Smooth muscle cell (in vitro differentiated cells): Measurements from ENCODE around the gene RAB6C. TPM values are rescaled to one million over a fixed set of nuclear protein-coding genes. Genes with fewer than 3 reads are reported as not detected.
"Not testable (repeated sequence)": the region's sequence is repeated elsewhere in the genome, so short reads cannot be mapped to it uniquely, and the experiment has no call there.

Experiments
- DNase-seq: peaks from one replicate; lab custom pipeline; 2025; ENCODE audit not compliant: unreplicated experiment; lab: John Stamatoyannopoulos, UW
- H2AFZ ChIP-seq: fragments of 200-600 bp; sonication (generic); 2 replicates; pipeline ENCODE4 v1.6.0; 2016; ENCODE audit warnings: antibody characterized with exemption, low read depth, mild to moderate bottlenecking
- H3F3A ChIP-seq: fragments of 200-600 bp; sonication (generic); 2 replicates; pipeline ENCODE4 v1.6.0; 2017; ENCODE audit warnings: antibody characterized with exemption, low read depth
- H3K27ac ChIP-seq: fragments of 200-600 bp; sonication (generic); 2 replicates; pipeline ENCODE4 v1.5.1; 2016; ENCODE audit warnings: low read depth, mild to moderate bottlenecking
- H3K27me3 ChIP-seq: fragments of 200-600 bp; sonication (generic); 2 replicates; pipeline ENCODE4 v1.6.1; 2016; ENCODE audit warnings: low read depth, mild to moderate bottlenecking
- H3K36me3 ChIP-seq: fragments of 200-600 bp; sonication (generic); 2 replicates; pipeline ENCODE4 v1.5.1; 2016; ENCODE audit warnings: low read depth
- H3K4me1 ChIP-seq: fragments of 200-600 bp; sonication (generic); 2 replicates; pipeline ENCODE4 v1.5.1; 2016; ENCODE audit warnings: low read depth
- H3K4me2 ChIP-seq: fragments of 200-600 bp; sonication (generic); 2 replicates; pipeline ENCODE4 v1.6.0; 2016; ENCODE audit warnings: mild to moderate bottlenecking
- H3K4me3 ChIP-seq: fragments of 200-600 bp; sonication (generic); 2 replicates; pipeline ENCODE4 v1.5.1; 2016; ENCODE audit warnings: mild to moderate bottlenecking
- H3K79me2 ChIP-seq: fragments of 200-600 bp; sonication (generic); 2 replicates; pipeline ENCODE4 v1.6.0; 2016; ENCODE audit warnings: low read depth, mild to moderate bottlenecking
- H3K9ac ChIP-seq: fragments of 200-600 bp; sonication (generic); 2 replicates; pipeline ENCODE4 v1.6.0; 2016; ENCODE audit warnings: low read depth
- H3K9me3 ChIP-seq: fragments of 200-600 bp; sonication (generic); replicated peaks from 2 replicates; pipeline ENCODE4 v1.5.1; 2016; ENCODE audit warnings: low read depth
- H4K20me1 ChIP-seq: fragments of 200-600 bp; sonication (generic); 2 replicates; pipeline ENCODE4 v1.6.0; 2016; ENCODE audit warnings: low read depth
- CTCF ChIP-seq: fragments of 200-600 bp; sonication (generic); IDR thresholded peaks from 2 replicates; pipeline ENCODE4 v1.5.1; 2017; ENCODE audit warnings: borderline replicate concordance, mild to moderate bottlenecking, antibody characterized with exemption; ENCODE audit not compliant: insufficient read depth, poor library complexity, severe bottlenecking
- WGBS: methylation state at CpG from one replicate; pipeline ENCODE4 v1.1.7; 2016; ENCODE audit warnings: low lambda C conversion rate; 5-methylcytosine and 5-hydroxymethylcytosine counted together
- polyA plus RNA-seq: library from polyadenylated mRNA; unstranded; fragments of >200 nt; fragmentation: Nextera tagmentation; extraction: Ambion mirVana; gene quantifications from 2 replicates; pipeline ENCODE4 v1.2.1, GENCODE V29; 2016
- total RNA-seq: library from RNA; depleted of rRNA; stranded (reverse); fragments of >200 nt; gene quantifications from 2 replicates; pipeline ENCODE4 v1.2.3, GENCODE V29; 2014

The RAB6C gene
- total RNA-seq = 0.54 TPM in 1 of 2 replicates, not detected in the other
- polyA plus RNA-seq = not detected in 2 replicates

GRCh38 chr2:129979629-129980155, at the start of gene RAB6C:
Gene RAB6C, plus strand, starts transcription at chr2:129979666. Its CDS starts 450 bp downstream, at chr2:129980116.
- DNase-seq, H3K27ac ChIP-seq: not testable (repeated sequence)
- 1% methylated on average over 45 of the region's 54 CpGs for WGBS

GRCh38 chr2:129930451-129930850, 49.0 kb upstream of the RAB6C start:
- H3K27ac ChIP-seq = no peak overlapping the region
- no peak overlapping the region for H3K9ac ChIP-seq
- no peak overlapping the region for H2AFZ ChIP-seq
- DNase-seq = no peak
- H3F3A ChIP-seq = no peaks in the 10 kb centered on the region
- no peak overlapping the region for H3K4me3 ChIP-seq
- H3K9me3 ChIP-seq = no peaks in the 10 kb centered on the region
- no peaks in the 10 kb centered on the region for H3K36me3 ChIP-seq
- no peaks in the 10 kb centered on the region for H3K27me3 ChIP-seq
- WGBS = 58% methylated on average over 6 of the region's 6 CpGs
- no peaks in the 10 kb centered on the region for H3K4me1 ChIP-seq
- no peak overlapping the region for H3K4me2 ChIP-seq
- no peaks in the 10 kb centered on the region for H4K20me1 ChIP-seq
- H3K79me2 ChIP-seq = no peaks in the 10 kb centered on the region
- TF ChIP-seq CTCF = no peak

More at GRCh38 chr2:129979629-129980155, at the start of gene RAB6C:
- H3K9me3 ChIP-seq, H3K36me3 ChIP-seq, H3F3A ChIP-seq, H3K4me1 ChIP-seq, H3K9ac ChIP-seq, H4K20me1 ChIP-seq, H3K79me2 ChIP-seq: not testable (repeated sequence)
- H2AFZ ChIP-seq = peak within 1 kb of the TSS; percentile 87
- peak within 1 kb of the TSS; percentile 69 for H3K4me3 ChIP-seq
- H3K27me3 ChIP-seq = peaks cover 42% of the 10 kb centered on the region
- peak within 1 kb of the TSS; percentile 91 for H3K4me2 ChIP-seq

- H3K9me3 ChIP-seq, H3K27me3 ChIP-seq, H3K4me3 ChIP-seq, H3K4me1 ChIP-seq, H3K9ac ChIP-seq, H3K36me3 ChIP-seq, H3K27ac ChIP-seq, H3K79me2 ChIP-seq, DNase-seq, H3F3A ChIP-seq, H4K20me1 ChIP-seq: not testable (repeated sequence)
- Histone ChIP-seq H3K4me2 (peak overlapping the region; percentile 85), H2AFZ (peak overlapping the region; percentile 62)
- 56% methylated on average over 4 of the region's 8 CpGs for WGBS
These were observed 46.1 kb upstream of the RAB6C start for GRCh38 chr2:129933387-129933786.

GRCh38 chr2:129934044-129934822, 45.2 kb upstream of the RAB6C start:
- Histone ChIP-seq H3K79me2 (no peaks in the 10 kb centered on the region), H3K36me3 (no peaks in the 10 kb centered on the region), H3K4me1 (no peaks in the 10 kb centered on the region), H3K27me3 (no peaks in the 10 kb centered on the region), H3K9me3 (no peaks in the 10 kb centered on the region), H2AFZ (peak overlapping the region; percentile 62), H4K20me1 (no peaks in the 10 kb centered on the region), H3K9ac (no peak overlapping the region), H3K4me2 (peak overlapping the region; percentile 85), H3K27ac (no peak overlapping the region), H3F3A (no peaks in the 10 kb centered on the region), H3K4me3 (peak overlapping the region; percentile 43)
- WGBS = 6% methylated on average over 32 of the region's 41 CpGs
- DNase-seq = no peak
- TF ChIP-seq CTCF = no peak
